Epithelial cell of alveolus of lung (primary cell): Measurements from ENCODE around the gene APPL2. TPM values are rescaled to one million over a fixed set of nuclear protein-coding genes. Genes with fewer than 3 reads are reported as not detected.

Source experiments
- total RNA-seq: library from RNA; depleted of rRNA; stranded (reverse); fragments of >200 nt; gene quantifications from 2 replicates; pipeline ENCODE4 v1.2.1, GENCODE V29; 2015

APPL2 gene
- 14.9 and 19.0 TPM in 2 replicates for total RNA-seq

GRCh38 chr12:105235732-105236476, at the start of gene APPL2:
APPL2 (minus strand) TSS chr12:105236174; CDS start chr12:105236012, 162 bp downstream.

Other genes with a start within 250 kb of the APPL2 start
- gene NOPCHAP1, start 249.9 kb downstream of the APPL2 start, total RNA-seq: 1.4 and 8.8 TPM in 2 replicates
- gene ALDH1L2, start 151.7 kb downstream of the APPL2 start, total RNA-seq: 35.3 and 39.6 TPM in 2 replicates
- gene WASHC4, start 128.4 kb downstream of the APPL2 start, total RNA-seq: 28.8 and 29.8 TPM in 2 replicates
- gene C12orf75, start 94.5 kb upstream of the APPL2 start, total RNA-seq: 12.9 and 131 TPM in 2 replicates